ENCODE data around the gene AK5. TPM values are rescaled to one million over a fixed set of nuclear protein-coding genes. Genes with fewer than 3 reads are reported as not detected.
A peak's percentile ranks its signal among the peaks of the same experiment; 100 is the strongest.

Gene AK5, protein sequence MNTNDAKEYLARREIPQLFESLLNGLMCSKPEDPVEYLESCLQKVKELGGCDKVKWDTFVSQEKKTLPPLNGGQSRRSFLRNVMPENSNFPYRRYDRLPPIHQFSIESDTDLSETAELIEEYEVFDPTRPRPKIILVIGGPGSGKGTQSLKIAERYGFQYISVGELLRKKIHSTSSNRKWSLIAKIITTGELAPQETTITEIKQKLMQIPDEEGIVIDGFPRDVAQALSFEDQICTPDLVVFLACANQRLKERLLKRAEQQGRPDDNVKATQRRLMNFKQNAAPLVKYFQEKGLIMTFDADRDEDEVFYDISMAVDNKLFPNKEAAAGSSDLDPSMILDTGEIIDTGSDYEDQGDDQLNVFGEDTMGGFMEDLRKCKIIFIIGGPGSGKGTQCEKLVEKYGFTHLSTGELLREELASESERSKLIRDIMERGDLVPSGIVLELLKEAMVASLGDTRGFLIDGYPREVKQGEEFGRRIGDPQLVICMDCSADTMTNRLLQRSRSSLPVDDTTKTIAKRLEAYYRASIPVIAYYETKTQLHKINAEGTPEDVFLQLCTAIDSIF
- total RNA-seq: 0.42 TPM
- long read RNA-seq, partial matches to known transcripts: 0 of 4 reads
- long read RNA-seq, other reads (novel, unspliced or antisense): 1 of 4 reads

- DNase-seq: peak; percentile 61
- ATAC-seq: peak; percentile 90
- intact Hi-C loops (cut with micrococcal nuclease): no loop called here
Measured at GRCh38 chr1:77281491-77282186, at the start of gene AK5. AK5 (plus strand) TSS chr1:77282019; CDS start chr1:77282314, 295 bp downstream.

DNA sequence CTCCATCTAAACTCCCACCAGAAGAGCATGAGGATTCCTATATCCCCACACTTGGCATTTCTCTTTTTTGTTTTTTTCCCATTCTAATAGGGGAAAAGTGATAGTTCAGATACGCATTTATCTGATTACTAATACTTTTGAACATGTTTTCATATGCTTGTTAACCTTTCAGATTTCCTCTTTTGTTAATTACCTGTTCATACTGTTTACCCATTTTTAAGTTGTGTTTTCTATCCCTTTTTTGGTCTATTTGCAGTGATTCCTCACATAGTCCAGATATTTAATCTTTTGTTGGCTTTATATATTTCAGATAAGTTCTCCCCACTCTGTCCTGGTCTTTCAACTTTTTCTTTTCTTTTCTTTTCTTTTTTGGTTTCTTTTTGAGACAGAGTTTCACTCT lies 49.0 kb upstream of the AK5 start:
- intact Hi-C loops (cut with micrococcal nuclease): no loop called here
- DNase-seq (no peak), ATAC-seq (no peak)

DNA sequence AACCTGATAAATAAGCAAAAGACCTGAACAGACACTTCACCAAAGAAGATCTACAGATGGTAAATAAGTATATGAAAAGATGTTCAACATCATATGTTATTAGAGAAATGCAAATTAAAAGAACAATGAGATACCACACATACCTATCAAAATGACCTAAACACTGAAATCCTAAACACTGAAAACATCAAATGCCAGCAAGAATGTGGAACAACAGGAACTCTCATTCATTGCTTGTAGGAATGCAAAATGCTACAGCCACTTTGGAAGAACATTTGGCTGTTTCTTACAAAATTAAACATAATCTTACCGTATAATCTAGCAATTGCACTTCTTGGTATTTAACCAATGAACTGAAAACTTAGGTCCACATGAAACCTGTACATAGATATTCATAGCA lies 47.7 kb upstream of the AK5 start:
- ATAC-seq (no peak), DNase-seq (no peak)
- intact Hi-C loops (cut with micrococcal nuclease): no loop called here

DNA sequence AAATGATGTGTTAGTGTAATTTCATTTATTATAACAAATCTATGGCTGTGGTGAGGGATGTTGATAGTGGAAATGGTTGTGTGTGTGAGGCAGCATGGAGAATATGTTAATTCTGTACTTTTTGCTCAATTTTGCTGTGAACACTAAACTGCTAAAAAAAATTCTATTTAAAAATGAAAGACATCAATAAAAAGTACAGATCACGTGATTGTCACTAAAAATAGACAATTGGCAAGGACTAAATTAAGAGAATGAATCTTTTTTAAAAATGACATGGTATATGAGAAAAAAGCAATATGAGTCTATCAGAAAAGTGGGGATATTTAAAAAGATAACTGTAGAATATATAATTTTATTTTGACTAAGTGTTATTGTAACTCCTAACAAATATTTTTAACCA lies 46.9 kb upstream of the AK5 start:
- ATAC-seq: no peak
- intact Hi-C loops (cut with micrococcal nuclease): no loop called here

DNA sequence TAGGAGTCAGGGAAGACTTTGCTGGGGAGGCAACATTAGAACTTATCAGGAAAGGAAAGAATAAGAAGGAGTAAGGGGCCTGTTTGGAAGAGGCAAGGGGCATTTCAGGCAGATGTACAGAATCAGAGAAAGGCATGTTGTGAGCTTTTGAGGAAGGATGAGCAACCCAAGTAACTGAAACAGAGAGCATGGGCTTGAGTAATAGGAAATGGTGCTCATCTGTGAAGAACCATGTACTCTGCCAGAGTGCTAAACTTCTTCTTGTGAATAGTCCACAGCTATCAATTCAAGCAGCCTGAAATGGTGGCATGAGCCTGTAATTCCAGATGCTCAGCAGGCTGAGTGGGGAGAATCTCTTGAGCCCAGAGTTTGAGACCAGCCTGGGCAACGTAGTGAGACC lies 43.4 kb upstream of the AK5 start:
- intact Hi-C loops (cut with micrococcal nuclease): no loop called here
- DNase-seq (no peak), ATAC-seq (no peak)

More for the DNA sequence above, 46.9 kb upstream of the AK5 start:
- no peak for DNase-seq

DNA sequence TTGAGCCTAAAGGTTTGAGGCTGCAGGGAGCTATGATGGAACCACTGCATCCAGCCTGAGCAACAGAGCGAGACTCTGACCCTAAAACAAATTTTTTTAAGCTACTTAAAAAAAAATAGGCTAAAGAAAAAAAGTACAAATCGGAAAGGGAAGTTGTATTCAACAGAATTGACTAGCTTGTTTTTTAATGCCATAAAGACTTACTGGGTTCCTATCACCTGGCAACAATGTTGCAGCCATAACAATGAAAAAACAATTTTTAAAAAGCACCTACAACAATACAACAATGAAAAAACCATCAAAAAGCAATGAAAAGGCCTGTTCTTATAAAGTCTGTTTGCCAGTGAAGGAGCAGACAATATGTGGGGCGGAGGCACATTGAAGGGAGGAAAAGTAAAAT lies 42.5 kb upstream of the AK5 start:
- no peak for DNase-seq
- intact Hi-C loops (cut with micrococcal nuclease): no loop called here
- ATAC-seq: no peak

DNA sequence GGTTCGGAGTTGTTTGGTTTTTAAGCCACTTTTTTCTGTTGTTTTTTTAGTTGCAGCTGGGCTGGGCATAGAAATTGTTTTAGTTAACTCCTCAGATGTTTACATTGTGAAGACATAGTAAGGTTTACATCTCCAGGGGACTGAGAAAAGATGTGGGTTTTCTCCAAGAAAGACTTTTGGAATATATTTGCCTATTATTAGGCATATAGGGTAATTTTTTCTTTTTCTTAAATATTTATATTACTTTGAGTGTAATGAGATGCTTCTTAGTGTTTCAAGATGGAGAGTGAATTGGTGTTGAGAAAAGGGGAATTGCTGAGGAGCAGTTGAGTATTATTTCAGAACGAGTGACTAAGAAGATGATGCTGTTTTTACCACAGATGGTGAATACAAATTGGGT lies 36.0 kb upstream of the AK5 start:
- ATAC-seq: no peak
- intact Hi-C loops (cut with micrococcal nuclease): no loop called here
- no peak for DNase-seq

DNA sequence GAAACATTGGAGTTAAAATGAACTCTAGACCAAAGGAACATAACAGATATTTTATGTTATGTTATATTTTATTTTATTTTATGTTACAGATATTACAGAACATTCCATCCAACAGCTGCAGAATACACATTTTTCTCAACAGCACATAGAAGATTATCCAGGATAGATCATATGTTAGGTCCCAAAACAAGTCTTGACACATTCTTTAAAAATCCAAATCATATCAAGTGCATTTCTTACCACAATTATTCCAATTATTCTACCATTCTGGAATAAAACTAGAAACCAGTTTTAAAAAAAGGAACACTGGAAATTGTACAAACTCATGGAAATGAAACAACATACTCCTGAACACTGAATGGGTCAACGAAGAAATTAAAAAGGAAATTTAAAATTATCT lies 31.7 kb upstream of the AK5 start:
- DNase-seq (no peak), ATAC-seq (no peak)
- intact Hi-C loops (cut with micrococcal nuclease): no loop called here

DNA sequence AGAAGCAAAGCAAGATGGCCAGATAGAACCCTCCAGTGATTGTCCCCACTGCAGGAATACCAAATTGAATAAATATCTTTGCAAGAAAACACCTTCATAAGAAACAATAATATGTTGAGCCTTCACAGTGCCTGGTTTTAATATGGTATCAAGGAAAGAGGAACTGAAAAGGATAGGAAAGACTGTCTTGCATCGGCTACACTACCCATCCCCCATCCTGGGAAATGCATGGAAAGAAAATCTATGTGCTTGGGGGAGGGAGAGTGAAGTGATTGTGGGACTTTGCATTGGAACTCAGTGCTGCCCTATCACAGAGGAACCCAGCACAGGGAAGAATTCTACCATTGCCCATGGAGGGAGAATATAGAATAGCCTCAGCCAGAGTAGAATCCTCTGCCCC lies 28.6 kb upstream of the AK5 start:
- intact Hi-C loops (cut with micrococcal nuclease): no loop called here

DNA sequence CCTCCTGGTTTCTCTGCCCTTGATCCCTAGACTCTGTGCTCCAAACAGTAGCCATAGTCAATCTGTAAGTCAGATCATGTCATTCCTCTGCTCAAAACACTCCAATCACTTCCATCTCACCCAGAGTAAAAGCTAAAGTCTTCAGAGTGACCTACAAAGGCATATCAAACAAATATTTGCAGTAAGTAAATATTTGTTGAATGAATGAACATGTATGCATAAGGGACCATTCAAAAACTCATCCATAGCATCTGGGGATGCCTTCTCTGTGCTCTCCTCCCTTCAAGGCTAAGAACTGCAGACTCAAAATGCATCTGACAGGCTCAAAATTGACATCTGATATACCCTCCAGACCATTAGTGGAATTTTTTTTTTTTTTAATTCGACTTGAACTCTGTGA lies 18.1 kb upstream of the AK5 start:
- DNase-seq: no peak
- intact Hi-C loops (cut with micrococcal nuclease): no loop called here
- ATAC-seq: no peak

More for the DNA sequence above, 28.6 kb upstream of the AK5 start:
- ATAC-seq: no peak
- DNase-seq: no peak

DNA sequence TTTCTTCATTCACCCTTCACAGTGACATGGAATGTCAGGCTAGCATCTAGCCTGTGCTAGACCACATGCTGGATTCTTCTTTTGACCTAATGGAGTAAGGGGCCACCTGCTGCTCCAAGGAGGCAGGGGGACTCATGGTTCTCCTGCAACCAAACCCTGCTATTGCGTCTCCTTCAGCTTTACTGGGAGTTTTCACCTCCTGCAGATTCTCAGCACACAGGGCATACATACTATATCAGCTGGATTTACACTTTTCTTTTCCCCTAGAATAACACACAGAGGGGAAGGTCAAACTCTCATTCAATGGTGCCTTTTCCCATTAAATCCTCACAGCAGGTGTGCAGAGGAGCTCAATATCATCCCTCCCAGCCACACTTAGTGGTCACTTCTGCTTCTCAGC lies 16.6 kb upstream of the AK5 start:
- DNase-seq (no peak), ATAC-seq (no peak)
- intact Hi-C loops (cut with micrococcal nuclease): no loop called here

- DNase-seq (no peak), ATAC-seq (no peak)
- intact Hi-C loops (cut with micrococcal nuclease): no loop called here
Measured at GRCh38 chr1:77267035-77267434, 14.8 kb upstream of the AK5 start.

DNA sequence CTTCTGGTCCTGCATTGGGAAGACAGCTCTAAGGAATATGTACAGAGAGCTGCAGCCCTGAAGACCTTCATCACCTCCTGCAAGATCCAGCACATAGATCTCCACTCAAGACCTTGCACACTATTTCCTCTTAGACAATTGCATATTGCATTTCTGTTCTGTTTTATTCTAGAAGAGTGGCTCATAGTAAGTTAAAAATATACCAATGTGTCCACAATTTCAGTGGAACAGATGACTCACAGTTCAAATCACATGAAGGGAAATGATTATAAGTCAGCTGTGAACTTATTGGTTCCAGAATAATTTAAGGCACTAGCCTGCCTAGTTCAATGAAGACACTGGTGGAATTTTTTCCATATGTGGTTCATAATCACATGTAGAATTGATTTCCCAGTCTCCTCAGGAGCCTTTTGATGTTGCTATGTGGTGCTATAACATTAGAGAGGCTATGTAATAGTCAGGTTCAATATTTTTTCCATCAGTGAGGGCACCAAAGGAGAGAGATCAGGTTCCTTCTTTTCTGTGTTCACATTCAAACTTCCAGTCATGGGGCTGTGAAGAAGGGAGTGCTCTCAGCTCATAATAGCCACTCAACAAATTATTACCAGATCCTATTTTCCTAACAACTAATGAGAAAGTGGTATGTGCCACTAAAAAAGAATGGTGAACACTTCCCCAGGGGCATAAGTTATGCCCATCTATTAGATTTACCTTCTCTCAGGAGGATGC lies 9.8 kb upstream of the AK5 start:
- intact Hi-C loops (cut with micrococcal nuclease): no loop called here
- no peak for DNase-seq
- no peak for ATAC-seq

DNA sequence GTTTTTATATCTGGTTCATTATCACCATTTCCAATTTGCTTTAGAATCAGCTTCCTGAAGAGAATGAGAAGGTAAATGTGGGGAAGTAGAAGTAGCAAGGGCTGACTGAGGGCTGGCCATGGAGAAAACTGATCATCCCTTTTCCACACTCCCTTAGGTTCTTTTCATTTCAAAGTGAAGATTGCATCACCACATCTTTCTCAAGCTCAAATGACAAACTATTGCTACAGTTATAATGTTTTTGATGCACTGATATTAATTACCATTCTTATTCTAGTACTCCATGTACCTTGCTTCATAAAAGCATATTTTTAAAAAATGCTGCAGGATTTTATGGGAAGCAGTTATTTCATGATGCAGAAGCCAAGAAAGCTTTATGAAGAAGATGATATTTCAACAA lies 7.9 kb upstream of the AK5 start:
- intact Hi-C loops (cut with micrococcal nuclease): no loop called here
- DNase-seq: no peak
- ATAC-seq: no peak

GRCh38 chr1:77275194-77275593 lies 6.6 kb upstream of the AK5 start:
- intact Hi-C loops (cut with micrococcal nuclease): no loop called here

DNA sequence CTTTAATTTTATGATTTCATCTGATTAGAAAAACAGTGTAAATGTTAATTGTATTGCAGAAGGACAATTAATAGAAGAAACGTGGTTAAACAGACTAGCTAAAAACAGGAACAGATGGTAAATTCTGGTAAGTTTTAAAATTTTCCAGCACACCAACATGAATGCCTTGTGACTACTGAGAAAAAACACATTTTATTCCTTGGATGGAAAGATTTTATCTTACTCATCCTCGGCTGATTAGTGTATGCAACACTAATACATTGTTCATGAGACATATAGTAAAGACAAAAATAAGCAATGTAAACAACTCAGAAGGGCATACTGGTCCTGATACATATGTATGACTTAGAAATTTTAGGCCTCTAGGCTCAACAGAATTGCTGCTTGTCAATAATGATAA lies 4.9 kb upstream of the AK5 start:
- DNase-seq (no peak), ATAC-seq (no peak)
- intact Hi-C loops (cut with micrococcal nuclease): no loop called here

More at GRCh38 chr1:77275194-77275593, 6.6 kb upstream of the AK5 start:
- DNase-seq (no peak), ATAC-seq (no peak)

DNA sequence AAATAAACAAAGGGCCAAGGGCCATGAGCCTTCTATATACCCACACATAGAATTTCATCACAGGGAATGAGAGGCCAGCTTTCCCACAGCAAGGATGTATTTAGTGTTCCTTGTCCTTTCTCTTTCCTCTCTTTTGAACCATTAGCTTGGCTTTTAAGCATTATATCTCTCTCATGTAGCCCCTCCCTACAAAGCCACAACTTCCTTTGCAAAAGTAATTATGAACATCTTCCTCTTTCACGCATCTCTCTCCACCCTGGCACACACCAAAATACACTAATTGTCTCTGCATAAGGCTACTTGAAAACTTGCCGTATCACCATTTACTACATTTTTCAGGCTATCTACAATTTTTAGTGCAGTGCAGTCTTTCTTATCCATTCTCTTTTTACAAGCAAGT lies 1.9 kb upstream of the AK5 start:
- no peak for ATAC-seq
- DNase-seq: no peak
- intact Hi-C loops (cut with micrococcal nuclease): no loop called here

DNA sequence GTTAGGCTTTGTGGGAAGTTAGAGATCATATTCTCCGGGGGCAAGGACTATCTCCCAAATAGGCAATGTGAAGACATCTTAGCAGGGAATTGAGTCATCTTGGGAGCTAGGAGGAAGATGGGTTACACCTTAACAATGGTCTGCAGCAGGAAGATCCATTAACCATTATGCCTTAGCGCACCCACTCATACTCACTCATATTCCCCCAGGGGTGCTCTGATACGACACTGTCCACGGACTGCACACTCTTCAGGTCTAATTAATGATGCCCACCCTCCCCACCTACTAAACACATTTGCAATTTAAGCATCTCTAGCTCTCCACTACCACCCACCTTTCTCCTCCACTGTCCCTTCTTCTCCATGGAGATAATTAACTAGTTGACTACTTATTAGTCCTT lies 857 bp upstream of the AK5 start:
- intact Hi-C loops (cut with micrococcal nuclease): no loop called here
- DNase-seq: no peak
- no peak for ATAC-seq

DNA sequence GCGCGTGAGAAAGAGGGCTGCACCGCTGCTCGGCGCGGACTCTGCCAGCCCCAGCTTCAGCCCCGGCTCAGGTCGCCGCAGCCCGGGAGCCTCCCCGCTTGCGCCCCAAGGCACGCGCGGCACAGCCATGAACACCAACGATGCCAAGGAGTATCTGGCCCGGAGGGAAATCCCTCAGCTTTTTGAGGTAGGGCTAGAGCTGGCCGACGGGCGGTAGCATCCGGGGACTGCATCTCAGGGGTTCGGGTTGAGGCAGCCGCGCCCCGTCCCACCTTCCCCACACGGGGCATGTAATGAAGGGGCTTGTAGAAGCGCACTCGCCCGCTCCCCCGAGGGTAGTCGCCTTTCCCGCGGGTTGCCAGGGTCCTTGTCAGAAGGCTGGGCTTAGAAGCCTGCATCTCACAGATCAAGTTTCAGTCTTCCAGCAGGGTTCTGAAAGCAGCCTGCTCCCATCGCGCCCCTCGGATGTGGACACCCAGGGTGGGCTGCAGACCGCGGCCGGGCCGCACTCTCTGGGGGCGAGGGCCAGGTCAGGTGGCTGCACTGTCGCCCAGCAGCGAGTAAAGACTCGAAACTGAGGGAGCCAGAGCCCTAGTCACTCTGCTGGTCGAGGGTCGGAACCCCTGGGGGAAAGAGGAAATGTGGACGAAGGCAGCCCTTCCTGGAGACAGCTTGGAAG lies 507 bp downstream of the AK5 start:
- DNase-seq (peak; percentile 28), ATAC-seq (peak; percentile 55)
- intact Hi-C loops (cut with micrococcal nuclease): no loop called here
